BJ (cell line): ENCODE results near the gene OSBPL6. TPM values are rescaled to one million over a fixed set of nuclear protein-coding genes. Genes with fewer than 3 reads are reported as not detected.

Source experiments
- CTCF ChIA-PET: fragments of 350-600 bp; formaldehyde crosslinking; extraction: SDS; loops from one replicate; lab custom pipeline; 2021; ENCODE audit warnings: antibody characterized with exemption, inconsistent platforms; lab: Yijun Ruan, JAX
- POLR2A ChIA-PET: fragments of 300-600 bp; sonication (Branson Sonifier 250); formaldehyde crosslinking; extraction: SDS; loops from one replicate; lab custom pipeline; 2021; ENCODE audit warnings: antibody characterized with exemption; lab: Charles Lee
- DNase-seq: peaks from one replicate; pipeline ENCODE4 v3.0.0-alpha.2; 2011; ENCODE audit warnings: low read depth
- H3K27me3 ChIP-seq: 2 replicates; pipeline ENCODE4 v1.6.0; 2011; ENCODE audit warnings: low read length; ENCODE audit not compliant: control insufficient read depth, insufficient read depth
- H3K36me3 ChIP-seq: 2 replicates; pipeline ENCODE4 v1.5.1; 2011; ENCODE audit warnings: low read length; ENCODE audit not compliant: control insufficient read depth, insufficient read depth
- H3K4me3 ChIP-seq: 2 replicates; pipeline ENCODE4 v1.5.1; 2011; ENCODE audit warnings: low read depth, mild to moderate bottlenecking, control low read depth, low read length
- polyA plus RNA-seq: library from polyadenylated mRNA; depleted of rRNA; stranded (reverse); fragments of >200 nt; gene quantifications from 2 replicates; pipeline ENCODE4 v1.2.3, GENCODE V29; 2011
- TF ChIP-seq, protein P1 (sequence below): IDR thresholded peaks from 2 replicates; pipeline ENCODE4 v1.5.1; 2011; ENCODE audit warnings: low read depth, mild to moderate bottlenecking, control low read depth, inconsistent platforms, low read length, moderate library complexity; ENCODE audit not compliant: insufficient read depth

The OSBPL6 gene
- polyA plus RNA-seq, 1 experiment: 3.7 TPM

DNA sequence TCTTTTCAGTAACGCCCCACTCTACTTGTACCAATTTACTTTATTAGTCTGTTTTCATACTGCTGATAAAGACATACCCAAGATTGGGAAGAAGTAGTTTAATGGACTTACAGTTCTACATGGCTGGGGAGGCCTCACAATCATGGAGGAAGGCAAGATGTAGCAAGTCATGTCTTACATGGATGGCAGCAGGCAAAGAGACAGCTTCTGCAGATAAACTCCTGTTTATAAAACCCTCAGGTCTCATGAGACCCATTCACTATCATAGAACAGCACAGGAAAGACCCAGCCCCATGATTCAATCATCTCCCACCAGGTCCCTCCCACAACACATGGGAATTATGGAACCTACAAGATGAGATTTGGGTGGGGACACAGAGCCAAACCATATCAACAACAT lies 38.8 kb upstream of the OSBPL6 start:
- TF ChIP-seq, protein P1, sequence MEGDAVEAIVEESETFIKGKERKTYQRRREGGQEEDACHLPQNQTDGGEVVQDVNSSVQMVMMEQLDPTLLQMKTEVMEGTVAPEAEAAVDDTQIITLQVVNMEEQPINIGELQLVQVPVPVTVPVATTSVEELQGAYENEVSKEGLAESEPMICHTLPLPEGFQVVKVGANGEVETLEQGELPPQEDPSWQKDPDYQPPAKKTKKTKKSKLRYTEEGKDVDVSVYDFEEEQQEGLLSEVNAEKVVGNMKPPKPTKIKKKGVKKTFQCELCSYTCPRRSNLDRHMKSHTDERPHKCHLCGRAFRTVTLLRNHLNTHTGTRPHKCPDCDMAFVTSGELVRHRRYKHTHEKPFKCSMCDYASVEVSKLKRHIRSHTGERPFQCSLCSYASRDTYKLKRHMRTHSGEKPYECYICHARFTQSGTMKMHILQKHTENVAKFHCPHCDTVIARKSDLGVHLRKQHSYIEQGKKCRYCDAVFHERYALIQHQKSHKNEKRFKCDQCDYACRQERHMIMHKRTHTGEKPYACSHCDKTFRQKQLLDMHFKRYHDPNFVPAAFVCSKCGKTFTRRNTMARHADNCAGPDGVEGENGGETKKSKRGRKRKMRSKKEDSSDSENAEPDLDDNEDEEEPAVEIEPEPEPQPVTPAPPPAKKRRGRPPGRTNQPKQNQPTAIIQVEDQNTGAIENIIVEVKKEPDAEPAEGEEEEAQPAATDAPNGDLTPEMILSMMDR: no peak
- Histone ChIP-seq H3K27me3 (no peaks in the 10 kb centered on the region), H3K36me3 (no peaks in the 10 kb centered on the region), H3K4me3 (no peak overlapping the region)
- DNase-seq: no peak
- ChIA-PET CTCF (interaction anchor here (0.7 kb wide), 1 partner anchor 17 kb away, joined by 3 read pairs; no protein-coding TSS in a partner anchor), POLR2A (no interaction called here)

DNA sequence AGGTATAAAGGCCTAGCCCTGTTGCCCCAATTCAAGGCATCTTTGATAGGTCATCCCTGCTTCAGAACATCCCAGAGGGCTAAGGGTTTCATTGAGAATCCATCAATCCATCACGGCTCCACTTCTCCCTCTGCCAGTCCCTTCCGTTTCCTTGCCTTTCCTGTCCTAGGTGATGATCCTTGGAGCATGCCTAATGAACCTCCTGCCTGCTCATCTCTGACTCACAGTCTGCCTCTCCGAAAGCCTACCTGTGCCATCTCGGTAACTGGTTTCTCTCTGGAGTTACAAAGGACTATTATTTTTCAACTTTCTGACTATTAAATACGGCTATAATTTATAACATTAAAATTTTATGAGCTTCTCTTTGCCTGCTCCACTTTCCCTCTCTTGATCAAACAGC lies 36.7 kb upstream of the OSBPL6 start:
- H3K36me3 ChIP-seq: no peaks in the 10 kb centered on the region
- ChIA-PET CTCF (interaction anchor here (1.6 kb wide), 1 partner anchor 25 kb away, joined by 3 read pairs; no protein-coding TSS in a partner anchor), POLR2A (no interaction called here)
- TF ChIP-seq, protein P1: no peak
- no peak overlapping the region for H3K4me3 ChIP-seq
- no peak for DNase-seq
- no peaks in the 10 kb centered on the region for H3K27me3 ChIP-seq

DNA sequence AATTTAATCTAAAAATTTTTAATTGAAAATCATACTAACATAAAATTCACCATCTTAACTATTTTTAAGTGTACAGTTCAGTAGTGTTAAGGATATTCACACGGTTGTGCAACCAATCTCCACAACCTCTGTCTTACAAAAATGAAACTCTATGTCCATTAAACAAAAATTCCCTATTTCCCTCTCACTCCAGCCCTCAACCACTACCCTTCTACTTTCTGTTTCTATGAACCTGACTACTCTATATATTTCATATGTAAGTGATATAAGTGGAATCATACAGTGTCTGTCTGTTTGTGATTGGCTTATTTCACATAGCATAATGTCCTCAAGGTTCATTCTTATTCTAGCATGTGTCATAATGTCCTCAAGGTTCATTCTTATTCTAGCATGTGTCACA lies 34.3 kb upstream of the OSBPL6 start:
- TF ChIP-seq, protein P1: no peak
- DNase-seq: no peak
- no peaks in the 10 kb centered on the region for H3K27me3 ChIP-seq
- ChIA-PET POLR2A (no interaction called here), CTCF (no interaction called here)
- H3K36me3 ChIP-seq: no peaks in the 10 kb centered on the region
- no peak overlapping the region for H3K4me3 ChIP-seq

DNA sequence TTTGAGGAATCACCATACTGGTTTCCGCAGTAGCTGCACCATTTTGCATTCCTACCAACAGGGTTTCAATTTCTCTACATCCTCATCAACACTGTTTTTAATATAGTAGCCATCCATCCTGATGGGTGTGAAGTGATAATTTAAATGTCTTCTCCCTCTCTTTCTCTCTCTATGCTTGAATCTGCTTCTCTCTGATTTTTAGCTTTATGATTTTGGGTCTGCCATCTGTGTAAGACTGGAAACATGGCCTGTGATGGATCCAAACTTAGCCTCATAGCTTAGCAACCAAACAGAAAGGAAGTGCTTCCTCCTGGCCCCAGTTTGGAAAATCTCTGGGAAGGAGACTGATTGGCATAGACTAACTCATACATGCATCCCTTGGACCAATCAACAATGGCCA lies 33.7 kb upstream of the OSBPL6 start:
- H3K36me3 ChIP-seq: no peaks in the 10 kb centered on the region
- no peaks in the 10 kb centered on the region for H3K27me3 ChIP-seq
- ChIA-PET POLR2A (no interaction called here), CTCF (no interaction called here)
- TF ChIP-seq, protein P1: no peak
- DNase-seq: no peak
- no peak overlapping the region for H3K4me3 ChIP-seq

DNA sequence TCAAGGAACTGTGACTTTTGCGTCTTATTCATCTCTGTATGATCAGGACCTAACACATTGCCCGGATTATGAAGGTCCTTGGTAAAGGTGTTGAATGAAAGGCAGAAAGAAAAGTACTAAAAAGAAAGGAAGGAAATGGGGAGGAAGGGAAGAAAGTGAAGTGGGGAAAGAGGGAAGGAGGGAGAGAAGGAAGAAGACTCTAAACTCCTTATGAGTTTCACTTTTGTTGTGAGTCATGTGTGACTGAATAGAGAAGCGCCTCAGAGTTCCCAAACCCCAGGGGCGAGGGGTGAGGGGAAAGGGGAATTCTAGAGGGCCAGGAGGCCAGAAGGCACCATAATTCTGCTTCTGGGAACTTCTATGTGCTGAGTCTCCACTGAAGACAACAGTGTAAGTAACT lies 30.9 kb upstream of the OSBPL6 start:
- no peak overlapping the region for H3K4me3 ChIP-seq
- TF ChIP-seq, protein P1: no peak
- ChIA-PET CTCF (no interaction called here), POLR2A (no interaction called here)
- no peak for DNase-seq
- H3K27me3 ChIP-seq: no peaks in the 10 kb centered on the region
- H3K36me3 ChIP-seq: no peaks in the 10 kb centered on the region
